ENCODE measurements around the gene RNF17. TPM values are rescaled to one million over a fixed set of nuclear protein-coding genes. Genes with fewer than 3 reads are reported as not detected.

Gene RNF17
- total and polyA plus RNA-seq, 2 of the 8 experiments (the other 6 are each of a cell fraction or from before 2014, with no cell fraction given), result not detected

DNA sequence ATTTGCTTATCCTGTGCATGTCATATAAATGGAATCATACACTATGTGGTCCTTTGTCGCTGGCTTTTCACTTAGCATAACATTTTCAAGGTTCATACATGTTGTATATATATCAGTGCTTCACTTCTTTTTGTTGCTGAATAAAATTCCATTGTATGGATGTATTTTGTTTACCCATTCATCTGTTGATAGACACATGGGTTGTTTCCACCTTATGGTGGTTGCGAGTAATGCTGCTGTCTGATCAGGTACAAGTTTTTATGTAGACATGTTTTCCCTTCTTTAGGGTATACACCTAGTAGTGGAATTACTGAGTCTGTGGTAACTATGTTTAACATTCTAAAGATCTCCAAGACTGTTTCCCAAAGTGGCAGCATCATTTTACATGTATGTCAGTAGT is 102.5 kb downstream of the RNF17 start:
- H2BK5ac ChIP-seq (ENCODE audit: low read depth, low read length), result no peak overlapping the region
- DNase-seq (ENCODE audit: low read depth in 1 of 2, low spot score in 2 of 2) (no peak), FAIRE-seq (no peak)
- no peak overlapping the region for H3K4ac ChIP-seq (replicated peaks; ENCODE audit: insufficient read length, low read depth, low read length)
- no peaks in the 10 kb centered on the region for H3K27me3 ChIP-seq (replicated peaks in 1 of 4; ENCODE audit: control insufficient read depth in 3 of 4, extremely low read depth in 1 of 4, insufficient read depth in 3 of 4, low read length in 3 of 4)
- no peaks in the 10 kb centered on the region for H3K23me2 ChIP-seq (ENCODE audit: low read depth, low read length)
- H2BK15ac ChIP-seq (ENCODE audit: low read length), result no peak overlapping the region
- H3K4me1 ChIP-seq (replicated peaks in 1 of 4; ENCODE audit: control insufficient read depth in 3 of 4, insufficient read depth in 4 of 4, low read length in 3 of 4), result no peaks in the 10 kb centered on the region; a peak in 2 of 7 replicates
- 89% methylated on average over 2 of the region's 2 CpGs; no CpG with 5 or more reads in 1 of the 2 experiments for WGBS, 2 experiments (ENCODE audit: extremely low coverage in 1 of 2, insufficient coverage in 1 of 2, insufficient read length in 1 of 2, insufficient replicate concordance in 2 of 2, low coverage in 1 of 2, low lambda C conversion rate in 2 of 2, missing lambda C conversion rate in 1 of 2)
- ChIA-PET POLR2A (ENCODE audit: partially characterized antibody) (no interaction called here), CTCF (ENCODE audit: partially characterized antibody) (interaction anchor here (0.6 to 0.7 kb wide), 2 partner anchors 12 to 171 kb away, joined by 3 to 5 read pairs; no protein-coding TSS in a partner anchor)
- no peak overlapping the region for H3K23ac ChIP-seq (ENCODE audit: insufficient read length)
- no peaks in the 10 kb centered on the region for H3K79me2 ChIP-seq (ENCODE audit: control insufficient read depth in 1 of 2, insufficient read depth in 2 of 2, low read length in 2 of 2)
- no peak overlapping the region for H4K91ac ChIP-seq (replicated peaks; ENCODE audit: insufficient read length, low read length)
- no peaks in the 10 kb centered on the region for H3K36me3 ChIP-seq (ENCODE audit: control insufficient read depth in 2 of 4, insufficient read depth in 4 of 4, low read length in 3 of 4)
- no peak overlapping the region for H4K8ac ChIP-seq (ENCODE audit: extremely low read depth, insufficient read depth, low read length)
- no peak overlapping the region for H2BK12ac ChIP-seq (ENCODE audit: low read depth, low read length)
- no peak overlapping the region for H2BK20ac ChIP-seq (ENCODE audit: low read length)
- no peak overlapping the region for H3K27ac ChIP-seq (ENCODE audit: low read depth, low read length)
- H3K9ac ChIP-seq (replicated peaks in 1 of 4; ENCODE audit: extremely low read depth in 1 of 4, low read depth in 3 of 4, low read length in 3 of 4), result no peak overlapping the region; a peak in 1 of 7 replicates
- no peak overlapping the region for H3K18ac ChIP-seq (ENCODE audit: extremely low read depth, low read length)
- H3K9me3 ChIP-seq (ENCODE audit: insufficient read depth in 2 of 2, low read depth in 1 of 2, low read length in 1 of 2), result no peaks in the 10 kb centered on the region
- H3K56ac ChIP-seq (replicated peaks; ENCODE audit: insufficient read length, low read depth, low read length), result no peak overlapping the region
- no peaks in the 10 kb centered on the region for H4K20me1 ChIP-seq (replicated peaks in 1 of 2; ENCODE audit: control insufficient read depth in 1 of 2, insufficient read depth in 2 of 2, low read length in 2 of 2)
- no peak overlapping the region for H3K4me2 ChIP-seq (ENCODE audit: insufficient read depth in 1 of 2, low read depth in 2 of 2, low read length in 2 of 2)
- no peak overlapping the region for H2BK120ac ChIP-seq (replicated peaks; ENCODE audit: low read depth, low read length)
- TF ChIP-seq SRF (IDR thresholded peaks at IDR 0.05; ENCODE audit: low read depth, low read length) (no peak), MAFK (IDR thresholded peaks at IDR 0.05; ENCODE audit: low read depth, low read length) (no peak), SIRT6 (IDR thresholded peaks at IDR 0.05; ENCODE audit: low read length) (no peak), POLR2AphosphoS5 (IDR thresholded peaks at IDR 0.05; ENCODE audit: low read depth, low read length) (no peak), POU5F1 (IDR thresholded peaks at IDR 0.05; ENCODE audit: low read depth, low read length) (no peak), SAP30 (IDR thresholded peaks at IDR 0.05; ENCODE audit: insufficient read depth, insufficient replicate concordance, low read length) (no peak)
- H3K79me1 ChIP-seq (ENCODE audit: low read depth, low read length), result no peaks in the 10 kb centered on the region
- no peak overlapping the region for H2AK5ac ChIP-seq (ENCODE audit: low read depth, low read length)
- no peak overlapping the region for H3K4me3 ChIP-seq (ENCODE audit: extremely low read depth in 1 of 4, insufficient read depth in 2 of 4, low read depth in 3 of 4, low read length in 4 of 4)
- no peak overlapping the region for H2AFZ ChIP-seq (ENCODE audit: low read length)
- H3K14ac ChIP-seq (ENCODE audit: insufficient read length), result no peak overlapping the region
- no peak overlapping the region for H4K5ac ChIP-seq (ENCODE audit: insufficient read length, low read depth, low read length)
